Neural cell (in vitro differentiated cells): ENCODE measurements around the gene RILP. TPM values are rescaled to one million over a fixed set of nuclear protein-coding genes. Genes with fewer than 3 reads are reported as not detected.
A peak's percentile ranks its signal among the peaks of the same experiment; 100 is the strongest.
"Not testable (repeated sequence)": the region's sequence is repeated elsewhere in the genome, so short reads cannot be mapped to it uniquely, and the experiment has no call there.

Source experiments
- H2AFZ ChIP-seq: fragments of 200-600, 300-800 bp; sonication (generic), shearing (Covaris generic); 2 replicates; pipeline ENCODE4 v1.6.0; 2014; ENCODE audit warnings: low read depth, mild to moderate bottlenecking, antibody characterized with exemption, low read length, moderate library complexity
- H3F3A ChIP-seq: fragments of 200-600 bp; shearing (Covaris generic); 2 replicates; pipeline ENCODE4 v1.6.1; 2016; ENCODE audit warnings: mild to moderate bottlenecking, moderate library complexity, mixed read lengths, antibody characterized with exemption, low read length; ENCODE audit not compliant: insufficient read depth, poor library complexity, severe bottlenecking
- H3K27ac ChIP-seq: fragments of 200-600, 300-800 bp; sonication (generic), shearing (Covaris generic); 2 replicates; pipeline ENCODE4 v1.5.1; 2014; ENCODE audit warnings: mild to moderate bottlenecking, low read length, moderate library complexity
- H3K27me3 ChIP-seq: fragments of 300-800, 200-600 bp; sonication (generic), shearing (Covaris generic); 2 replicates; pipeline ENCODE4 v1.6.0; 2014; ENCODE audit warnings: mild to moderate bottlenecking, low read depth, low read length, moderate library complexity; ENCODE audit not compliant: insufficient read depth
- H3K36me3 ChIP-seq: fragments of 300-800, 200-600 bp; sonication (generic), shearing (Covaris generic); 2 replicates; pipeline ENCODE4 v1.5.1; 2014; ENCODE audit warnings: mild to moderate bottlenecking, antibody characterized with exemption, low read length, moderate library complexity; ENCODE audit not compliant: insufficient read depth
- H3K4me2 ChIP-seq: fragments of 300-800, 200-600 bp; sonication (generic), shearing (Covaris generic); 2 replicates; pipeline ENCODE4 v1.6.0; 2014; ENCODE audit warnings: mild to moderate bottlenecking, low read length
- H3K4me3 ChIP-seq: fragments of 300-800, 200-600 bp; sonication (generic), shearing (Covaris generic); 2 replicates; pipeline ENCODE4 v1.5.1; 2014; ENCODE audit warnings: mild to moderate bottlenecking, low read length, moderate library complexity
- H3K79me2 ChIP-seq: fragments of 200-600 bp; shearing (Covaris generic); replicated peaks from 2 replicates; pipeline ENCODE4 v1.6.0; 2014; ENCODE audit warnings: mild to moderate bottlenecking, low read length, moderate library complexity; ENCODE audit not compliant: insufficient read depth
- H3K9ac ChIP-seq: fragments of 300-800, 200-600 bp; sonication (generic), shearing (Covaris generic); 2 replicates; pipeline ENCODE4 v1.6.1; 2016; ENCODE audit warnings: mild to moderate bottlenecking, low read length, mixed read lengths
- H3K9me2 ChIP-seq: fragments of 200-600 bp; shearing (Covaris generic); 2 replicates; pipeline ENCODE4 v1.6.1; 2016; ENCODE audit warnings: mild to moderate bottlenecking, low read length, mixed read lengths; ENCODE audit not compliant: insufficient read depth
- H3K9me3 ChIP-seq: fragments of 200-600, 300-800 bp; sonication (generic), shearing (Covaris generic); 2 replicates; pipeline ENCODE4 v1.6.1; 2016; ENCODE audit warnings: mild to moderate bottlenecking, mixed run types, low read length, moderate library complexity, mixed read lengths
- H4K20me1 ChIP-seq: fragments of 200-600 bp; shearing (Covaris generic); 2 replicates; pipeline ENCODE4 v1.6.1; 2016; ENCODE audit warnings: mild to moderate bottlenecking, mixed run types; ENCODE audit not compliant: insufficient read depth
- CTCF ChIP-seq: fragments of 450-650 bp; IDR thresholded peaks from 2 replicates; pipeline ENCODE4 v1.5.1; 2014; ENCODE audit warnings: antibody characterized with exemption, mild to moderate bottlenecking, moderate library complexity; ENCODE audit not compliant: poor library complexity, severe bottlenecking
- EP300 ChIP-seq: fragments of 450-650 bp; conservative IDR thresholded peaks from 2 replicates; pipeline ENCODE4 v1.6.1; 2014; ENCODE audit warnings: antibody characterized with exemption, mild to moderate bottlenecking, moderate library complexity; ENCODE audit not compliant: poor library complexity, severe bottlenecking
- EZH2 ChIP-seq: fragments of 200-600, 300-800 bp; shearing (Covaris generic), sonication (generic); IDR thresholded peaks from 2 replicates; pipeline ENCODE4 v1.6.1; 2014; ENCODE audit warnings: antibody characterized with exemption, low read length, borderline replicate concordance, mild to moderate bottlenecking; ENCODE audit not compliant: insufficient read depth, poor library complexity, severe bottlenecking
- MXI1 ChIP-seq: fragments of 450-650 bp; conservative IDR thresholded peaks from 2 replicates; pipeline ENCODE4 v1.6.1; 2014; ENCODE audit warnings: antibody characterized with exemption, mild to moderate bottlenecking; ENCODE audit not compliant: poor library complexity, severe bottlenecking
- POLR2AphosphoS5 ChIP-seq: IDR thresholded peaks from 2 replicates; pipeline ENCODE4 v1.6.1; 2012
- RAD21 ChIP-seq: fragments of 450-650 bp; conservative IDR thresholded peaks from 2 replicates; pipeline ENCODE4 v1.6.1; 2014; ENCODE audit warnings: antibody characterized with exemption, mild to moderate bottlenecking, moderate library complexity
- SMC3 ChIP-seq: fragments of 450-650 bp; conservative IDR thresholded peaks from 2 replicates; pipeline ENCODE4 v1.6.1; 2014; ENCODE audit warnings: antibody characterized with exemption, mild to moderate bottlenecking, moderate library complexity; ENCODE audit not compliant: poor library complexity
- TAF1 ChIP-seq: IDR thresholded peaks from 2 replicates; pipeline ENCODE4 v1.6.1; 2012; ENCODE audit warnings: low read depth
- polyA plus RNA-seq: library from polyadenylated mRNA; depleted of rRNA; stranded (reverse); fragments of >200 nt; gene quantifications from 2 replicates; pipeline ENCODE4 v1.2.3, GENCODE V29; 2014
- TF ChIP-seq, protein P1 (sequence below): IDR thresholded peaks from 2 replicates; pipeline ENCODE4 v1.6.1; 2012; ENCODE audit warnings: borderline replicate concordance

The RILP gene
- polyA plus RNA-seq, 1 donor from 2014 or later, result 7.5 TPM

- peaks cover 5% of the 10 kb centered on the region for H4K20me1 ChIP-seq
- TF ChIP-seq EZH2 (no peak), SMC3 (no peak), RAD21 (no peak), MXI1 (no peak), POLR2AphosphoS5 (no peak), TAF1 (no peak), CTCF (no peak), EP300 (no peak)
- TF ChIP-seq, protein P1, sequence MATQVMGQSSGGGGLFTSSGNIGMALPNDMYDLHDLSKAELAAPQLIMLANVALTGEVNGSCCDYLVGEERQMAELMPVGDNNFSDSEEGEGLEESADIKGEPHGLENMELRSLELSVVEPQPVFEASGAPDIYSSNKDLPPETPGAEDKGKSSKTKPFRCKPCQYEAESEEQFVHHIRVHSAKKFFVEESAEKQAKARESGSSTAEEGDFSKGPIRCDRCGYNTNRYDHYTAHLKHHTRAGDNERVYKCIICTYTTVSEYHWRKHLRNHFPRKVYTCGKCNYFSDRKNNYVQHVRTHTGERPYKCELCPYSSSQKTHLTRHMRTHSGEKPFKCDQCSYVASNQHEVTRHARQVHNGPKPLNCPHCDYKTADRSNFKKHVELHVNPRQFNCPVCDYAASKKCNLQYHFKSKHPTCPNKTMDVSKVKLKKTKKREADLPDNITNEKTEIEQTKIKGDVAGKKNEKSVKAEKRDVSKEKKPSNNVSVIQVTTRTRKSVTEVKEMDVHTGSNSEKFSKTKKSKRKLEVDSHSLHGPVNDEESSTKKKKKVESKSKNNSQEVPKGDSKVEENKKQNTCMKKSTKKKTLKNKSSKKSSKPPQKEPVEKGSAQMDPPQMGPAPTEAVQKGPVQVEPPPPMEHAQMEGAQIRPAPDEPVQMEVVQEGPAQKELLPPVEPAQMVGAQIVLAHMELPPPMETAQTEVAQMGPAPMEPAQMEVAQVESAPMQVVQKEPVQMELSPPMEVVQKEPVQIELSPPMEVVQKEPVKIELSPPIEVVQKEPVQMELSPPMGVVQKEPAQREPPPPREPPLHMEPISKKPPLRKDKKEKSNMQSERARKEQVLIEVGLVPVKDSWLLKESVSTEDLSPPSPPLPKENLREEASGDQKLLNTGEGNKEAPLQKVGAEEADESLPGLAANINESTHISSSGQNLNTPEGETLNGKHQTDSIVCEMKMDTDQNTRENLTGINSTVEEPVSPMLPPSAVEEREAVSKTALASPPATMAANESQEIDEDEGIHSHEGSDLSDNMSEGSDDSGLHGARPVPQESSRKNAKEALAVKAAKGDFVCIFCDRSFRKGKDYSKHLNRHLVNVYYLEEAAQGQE, result no peak
- H3K27me3 ChIP-seq, result no peaks in the 10 kb centered on the region
Observed at GRCh38 chr17:1676401-1676800, 26.7 kb upstream of the RILP start.

GRCh38 chr17:1673041-1673785 is 23.5 kb upstream of the RILP start:
- no peak overlapping the region for H2AFZ ChIP-seq
- peaks cover 9% of the 10 kb centered on the region for H3K79me2 ChIP-seq
- no peaks in the 10 kb centered on the region for H3K9me3 ChIP-seq
- H3K36me3 ChIP-seq, result peaks cover 7% of the 10 kb centered on the region
- H4K20me1 ChIP-seq, result no peaks in the 10 kb centered on the region
- no peaks in the 10 kb centered on the region for H3K27me3 ChIP-seq
- H3K4me3 ChIP-seq, result no peak overlapping the region
- no peak overlapping the region for H3K27ac ChIP-seq
- no peaks in the 10 kb centered on the region for H3F3A ChIP-seq
- H3K4me2 ChIP-seq, result no peak overlapping the region
- peak; percentile 3 for TF ChIP-seq POLR2AphosphoS5
- TF ChIP-seq RAD21, result no peak
- H3K9ac ChIP-seq, result no peak overlapping the region
- H3K9me2 ChIP-seq, result no peaks in the 10 kb centered on the region

More at GRCh38 chr17:1676401-1676800, 26.7 kb upstream of the RILP start:
- H3K4me3 ChIP-seq, result no peak overlapping the region
- H3K79me2 ChIP-seq, result peaks cover 16% of the 10 kb centered on the region
- H3K9me2 ChIP-seq, result no peaks in the 10 kb centered on the region
- H3K9ac ChIP-seq, result no peak overlapping the region
- no peak overlapping the region for H2AFZ ChIP-seq
- H3K9me3 ChIP-seq, result no peaks in the 10 kb centered on the region
- H3K27ac ChIP-seq, result no peak overlapping the region
- no peak overlapping the region for H3K4me2 ChIP-seq
- H3K36me3 ChIP-seq, result peaks cover 25% of the 10 kb centered on the region
- no peaks in the 10 kb centered on the region for H3F3A ChIP-seq

DNA sequence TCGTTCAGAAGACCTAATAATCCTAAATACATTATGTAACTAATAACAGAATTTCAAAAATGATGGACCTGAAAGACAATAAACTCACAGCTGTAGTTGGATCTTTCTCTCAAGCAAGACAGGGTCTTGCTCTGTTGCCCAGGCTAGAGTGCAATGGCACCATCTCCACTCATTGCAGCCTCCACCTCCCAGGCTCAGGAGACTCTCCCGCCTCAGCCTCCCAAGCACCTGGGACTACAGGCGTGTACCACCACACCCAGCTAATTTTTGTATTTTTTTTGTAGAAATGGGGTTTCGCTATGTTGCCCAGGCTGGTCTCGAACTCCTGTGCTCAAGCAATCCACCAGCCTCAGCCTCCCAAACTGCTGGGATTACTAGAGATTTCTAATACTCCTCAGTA is 14.3 kb upstream of the RILP start:
- H2AFZ ChIP-seq, H3K27me3 ChIP-seq, H3K9me2 ChIP-seq, H3K9me3 ChIP-seq, H4K20me1 ChIP-seq, H3F3A ChIP-seq, H3K9ac ChIP-seq, H3K4me3 ChIP-seq, H3K79me2 ChIP-seq, H3K4me2 ChIP-seq, H3K27ac ChIP-seq: not testable (repeated sequence)
- H3K36me3 ChIP-seq, result peaks cover 25% of the 10 kb centered on the region
